ENCODE results near the gene TRPM3. TPM values are rescaled to one million over a fixed set of nuclear protein-coding genes. Genes with fewer than 3 reads are reported as not detected.

Gene TRPM3
- total RNA-seq, 1 donor from 2014 or later, result not detected

GRCh38 chr9:70609542-70610286 is 511.7 kb downstream of the TRPM3 start:
- Mint-ChIP-seq H3K4me3 (no peak overlapping the region), H3K27me3 (no peaks in the 10 kb centered on the region), H3K4me1 (peaks cover 16% of the 10 kb centered on the region), H3K9me3 (peaks cover 5% of the 10 kb centered on the region), H3K27ac (no peak overlapping the region), H3K36me3 (ENCODE audit: low read depth) (no peaks in the 10 kb centered on the region)
- CTCF ChIA-PET, result no interaction called here
- intact Hi-C loops (cut with micrococcal nuclease), result loop anchor here (5.0 kb wide), 1 partner anchor 352 kb away; the partner anchor contains the start of gene SMC5
- no peak for ATAC-seq (ENCODE audit: low read depth)
- TF ChIP-seq CTCF (IDR thresholded peaks at IDR 0.05), result no peak
- no peak for DNase-seq
- POLR2A ChIA-PET, result no interaction called here

- ATAC-seq (ENCODE audit: low read depth), result no peak
- DNase-seq, result no peak
- Mint-ChIP-seq H3K27ac (no peak overlapping the region), H3K36me3 (ENCODE audit: low read depth) (no peaks in the 10 kb centered on the region), H3K9me3 (peaks cover 5% of the 10 kb centered on the region), H3K4me1 (peaks cover 16% of the 10 kb centered on the region), H3K27me3 (no peaks in the 10 kb centered on the region), H3K4me3 (no peak overlapping the region)
- TF ChIP-seq CTCF (IDR thresholded peaks at IDR 0.05), result no peak
- ChIA-PET CTCF (interaction anchor here (1.2 kb wide), 1 partner anchor 269 kb away, joined by 6 read pairs; no protein-coding TSS in a partner anchor), POLR2A (no interaction called here)
- intact Hi-C loops (cut with micrococcal nuclease), result loop anchor here (5.0 kb wide), 1 partner anchor 352 kb away; the partner anchor contains the start of gene SMC5
Measured at GRCh38 chr9:70609011-70609410, 512.4 kb downstream of the TRPM3 start.

GRCh38 chr9:70607926-70608325 is 513.5 kb downstream of the TRPM3 start:
- no peak for TF ChIP-seq CTCF (IDR thresholded peaks at IDR 0.05)
- Mint-ChIP-seq H3K27ac (peak overlapping the region; percentile 69), H3K4me1 (peaks cover 20% of the 10 kb centered on the region), H3K36me3 (ENCODE audit: low read depth) (no peaks in the 10 kb centered on the region), H3K4me3 (peak overlapping the region; percentile 36), H3K27me3 (no peaks in the 10 kb centered on the region), H3K9me3 (peaks cover 5% of the 10 kb centered on the region)
- intact Hi-C loops (cut with micrococcal nuclease), result loop anchor here (5.0 kb wide), 1 partner anchor 351 kb away; the partner anchor contains the start of gene SMC5
- DNase-seq (no peak), ATAC-seq (ENCODE audit: low read depth) (peak; percentile 79)
- CTCF ChIA-PET, result interaction anchor here (1.2 kb wide), 1 partner anchor 268 kb away, joined by 6 read pairs; no protein-coding TSS in a partner anchor
- POLR2A ChIA-PET, result no interaction called here

GRCh38 chr9:70607329-70607728 is 514.1 kb downstream of the TRPM3 start:
- intact Hi-C loops (cut with micrococcal nuclease), result loop anchor here (5.0 kb wide), 1 partner anchor 350 kb away; the partner anchor contains the start of gene SMC5
- ChIA-PET POLR2A (no interaction called here), CTCF (no interaction called here)
- H3K9me3 Mint-ChIP-seq, result peaks cover 5% of the 10 kb centered on the region
- DNase-seq (no peak), ATAC-seq (ENCODE audit: low read depth) (no peak)
- H3K36me3 Mint-ChIP-seq (ENCODE audit: low read depth), result no peaks in the 10 kb centered on the region
- H3K27ac Mint-ChIP-seq, result no peak overlapping the region
- H3K4me3 Mint-ChIP-seq, result no peak overlapping the region
- TF ChIP-seq CTCF (IDR thresholded peaks at IDR 0.05), result no peak
- no peaks in the 10 kb centered on the region for H3K27me3 Mint-ChIP-seq
- peaks cover 20% of the 10 kb centered on the region for H3K4me1 Mint-ChIP-seq

- no peak for TF ChIP-seq CTCF (IDR thresholded peaks at IDR 0.05)
- POLR2A ChIA-PET, result interaction anchor here (0.5 to 1.0 kb wide), 4 partner anchors 179 to 189 kb away, joined by 3 to 8 read pairs (median 5); partner anchors contain the start of gene KLF9
- intact Hi-C loops (cut with micrococcal nuclease), result loop anchor here (2.0 to 5.0 kb wide), 4 partner anchors 40 to 930 kb away; partner anchors contain the start of genes APBA1 and KLF9
Measured at GRCh38 chr9:70603020-70603411, 518.4 kb downstream of the TRPM3 start.

More at GRCh38 chr9:70603020-70603411, 518.4 kb downstream of the TRPM3 start:
- Mint-ChIP-seq H3K27me3 (peaks cover 3% of the 10 kb centered on the region), H3K9me3 (peaks cover 4% of the 10 kb centered on the region), H3K27ac (no peak overlapping the region), H3K4me3 (no peak overlapping the region), H3K4me1 (peaks cover 15% of the 10 kb centered on the region), H3K36me3 (ENCODE audit: low read depth) (no peaks in the 10 kb centered on the region)
- ATAC-seq (ENCODE audit: low read depth), result no peak
- CTCF ChIA-PET, result interaction anchor here (0.7 to 4.1 kb wide), 50 partner anchors 9 to 1181 kb away, joined by 3 to 68 read pairs (median 4); no protein-coding TSS in a partner anchor
- DNase-seq, result no peak

Measured in activated B cell treated with CpG ODN at 0.5 μM for 24 hours (primary cell).